GM21737 (cell line): ENCODE data around the gene KIAA1210.

Experiments used
- ATAC-seq: cut with Tn5 transposase; IDR thresholded peaks from one replicate; pipeline ENCODE4 v1.9.1; 2021; ENCODE audit warnings: mild to moderate bottlenecking, moderate library complexity; ENCODE audit not compliant: unreplicated experiment

Gene KIAA1210

DNA sequence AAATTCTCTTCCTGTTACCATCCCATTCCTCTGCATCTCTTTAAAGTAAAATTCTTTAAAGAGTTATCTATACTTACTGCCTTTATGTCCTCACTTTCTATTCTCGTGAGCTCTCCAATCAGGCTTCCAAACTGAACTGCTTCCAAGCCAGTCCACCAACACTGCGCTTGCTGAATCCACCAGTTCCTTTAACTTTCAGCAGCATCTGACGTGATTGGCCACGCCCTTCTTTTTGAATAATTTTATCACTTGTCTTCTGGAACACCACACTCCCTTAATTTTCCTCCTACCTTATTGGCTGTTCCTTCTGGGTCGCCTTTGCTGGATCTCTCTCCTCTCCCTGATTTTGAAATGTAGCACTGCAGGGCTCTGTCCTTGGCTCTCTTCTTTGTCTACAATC is at the start of gene KIAA1210:
Gene KIAA1210 (minus strand): TSS at position 163 of the 400 bp plus-strand sequence. CDS start 4,170 bp downstream, outside the sequence.
- no peak for ATAC-seq

DNA sequence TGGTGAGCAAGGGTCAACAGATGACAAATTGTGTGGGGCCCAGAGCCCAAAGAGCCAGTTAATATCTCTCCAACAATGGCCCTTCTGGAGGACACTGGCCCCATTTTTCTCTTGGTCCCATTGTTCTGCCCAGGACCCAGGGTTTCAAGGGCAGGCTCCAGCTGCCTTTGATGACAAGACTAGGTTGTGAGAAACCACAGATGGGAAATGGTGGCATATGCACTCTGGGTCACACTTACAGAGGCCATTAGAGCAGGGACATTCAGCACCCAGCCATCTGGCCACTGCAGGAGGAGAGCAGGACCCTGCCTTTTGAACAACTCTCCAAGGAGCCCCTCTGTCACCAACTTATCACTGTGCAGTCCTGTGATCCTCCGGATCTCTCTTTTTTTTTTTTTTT is 49.7 kb upstream of the KIAA1210 start:
- ATAC-seq: no peak

DNA sequence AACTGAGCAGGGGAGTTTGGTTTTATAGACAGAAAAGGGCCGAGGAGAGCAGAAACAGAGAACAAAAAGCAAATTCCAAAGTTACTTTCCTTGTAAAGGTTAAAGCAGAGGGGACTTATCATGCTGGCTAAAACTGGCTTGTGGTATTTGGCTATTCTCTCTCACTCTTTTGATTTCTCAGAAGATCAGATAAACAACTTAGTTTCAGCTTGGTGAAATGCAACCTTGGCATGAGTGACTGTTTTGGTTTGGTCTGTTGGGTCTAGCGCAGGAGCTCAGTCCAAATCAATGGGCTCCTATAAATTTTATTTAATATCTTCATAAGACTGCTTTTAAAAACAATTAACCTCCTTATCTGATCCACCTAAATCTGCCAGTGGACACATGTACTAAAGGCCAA is 47.3 kb upstream of the KIAA1210 start:
- ATAC-seq: no peak

DNA sequence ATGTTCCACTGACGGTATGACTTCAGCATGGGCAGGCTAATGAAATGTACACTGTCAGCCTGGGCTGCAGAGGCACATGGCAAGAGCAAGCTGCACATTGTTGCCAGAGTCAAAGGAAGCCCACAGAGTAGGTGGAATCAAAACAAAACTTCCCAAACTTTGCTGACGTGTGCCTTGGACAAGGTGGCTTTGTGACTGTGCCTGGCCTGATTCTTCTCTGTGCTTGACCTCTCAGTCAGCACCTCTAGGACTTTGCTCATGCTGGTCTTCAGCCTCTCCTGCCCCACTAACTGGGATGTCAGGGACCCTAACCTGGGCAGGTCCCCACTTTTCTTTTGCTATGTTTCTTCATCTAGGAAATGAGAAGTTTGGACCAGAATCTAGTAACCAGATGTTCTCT is 40.5 kb upstream of the KIAA1210 start:
- ATAC-seq: no peak

DNA sequence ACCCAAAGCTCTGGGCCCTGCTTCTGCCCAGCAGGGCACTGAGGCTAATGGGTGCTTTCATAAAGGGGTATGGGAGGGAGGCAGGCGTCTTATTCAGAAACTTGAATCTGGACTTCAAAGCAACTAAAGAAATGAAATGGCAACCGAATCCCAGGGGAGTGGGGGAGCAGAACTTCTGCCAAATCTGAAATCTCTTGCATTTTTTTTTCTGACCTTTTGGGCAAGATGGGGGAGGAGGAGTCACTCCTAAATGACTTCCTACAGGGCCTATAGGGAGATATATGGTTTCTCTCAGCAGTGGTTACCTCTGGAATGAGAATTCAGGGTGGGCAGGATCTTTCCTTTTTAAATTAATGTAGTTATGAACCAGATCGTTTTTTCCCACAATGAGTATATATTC is 30.6 kb upstream of the KIAA1210 start:
- no peak for ATAC-seq

DNA sequence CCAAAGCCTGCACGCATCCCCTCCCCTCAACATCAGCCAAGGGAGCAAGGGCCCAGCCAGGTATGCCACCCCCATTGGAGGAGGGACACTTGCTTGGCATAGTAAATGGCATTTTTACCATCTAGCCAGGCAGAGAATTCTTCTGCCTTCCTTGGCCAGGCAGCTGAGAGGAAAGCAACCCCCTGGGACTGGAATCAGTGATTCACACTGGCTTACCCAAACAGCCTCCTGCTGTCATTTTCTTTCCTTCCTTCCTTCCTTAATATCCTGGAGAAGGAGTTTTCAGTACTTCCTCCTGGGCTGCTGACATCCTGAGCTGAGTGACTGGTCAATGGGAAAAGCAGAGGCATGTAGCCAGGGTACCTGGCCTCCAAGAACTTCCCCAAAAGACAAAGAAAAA is 28.6 kb upstream of the KIAA1210 start:
- ATAC-seq: no peak

DNA sequence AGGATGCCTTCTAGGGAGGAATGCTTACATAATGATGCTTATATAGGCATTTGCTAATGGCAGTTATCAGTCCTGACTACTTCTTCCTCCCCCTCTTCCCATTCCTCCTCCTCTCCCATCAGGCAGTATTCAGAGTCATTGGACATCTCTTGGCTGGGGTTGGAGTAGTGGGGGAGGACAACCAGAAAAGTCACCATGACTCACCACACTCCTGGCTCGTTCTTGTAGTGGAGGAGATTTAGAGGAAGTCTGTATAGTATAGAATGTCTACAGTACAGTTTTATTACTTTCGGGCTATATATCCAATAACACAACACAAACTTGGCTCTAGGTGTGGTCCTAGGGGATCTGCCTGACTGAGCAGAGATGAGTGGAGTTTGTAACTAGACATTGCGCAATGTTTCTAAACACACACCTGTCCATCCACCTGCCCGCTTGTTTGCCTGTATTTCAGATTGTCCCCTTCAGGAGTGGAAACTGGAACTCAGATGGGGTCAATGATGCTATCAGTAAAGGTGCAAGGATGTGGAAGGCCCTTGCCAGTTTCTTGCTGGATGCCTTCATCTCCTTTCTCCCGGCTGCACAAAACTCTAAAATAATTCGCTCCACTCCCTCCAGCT is 27.9 kb upstream of the KIAA1210 start:
- no peak for ATAC-seq

DNA sequence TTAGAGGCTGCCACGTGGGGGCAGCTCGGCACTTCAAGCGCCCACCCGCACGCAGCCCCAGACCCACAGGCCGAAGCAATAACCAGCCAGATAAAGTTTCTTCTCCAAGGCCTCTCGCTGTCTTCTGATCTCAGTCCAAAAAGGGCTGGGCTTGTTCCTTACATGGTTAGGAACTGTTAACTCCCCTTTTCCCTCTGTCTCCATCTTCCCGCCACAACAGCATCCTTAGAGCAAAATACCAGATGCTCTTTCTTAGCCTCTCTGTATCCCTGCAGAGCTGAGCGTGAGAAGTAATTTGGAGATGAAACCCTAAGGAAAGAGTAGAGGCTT is 23.4 kb upstream of the KIAA1210 start:
- no peak for ATAC-seq

DNA sequence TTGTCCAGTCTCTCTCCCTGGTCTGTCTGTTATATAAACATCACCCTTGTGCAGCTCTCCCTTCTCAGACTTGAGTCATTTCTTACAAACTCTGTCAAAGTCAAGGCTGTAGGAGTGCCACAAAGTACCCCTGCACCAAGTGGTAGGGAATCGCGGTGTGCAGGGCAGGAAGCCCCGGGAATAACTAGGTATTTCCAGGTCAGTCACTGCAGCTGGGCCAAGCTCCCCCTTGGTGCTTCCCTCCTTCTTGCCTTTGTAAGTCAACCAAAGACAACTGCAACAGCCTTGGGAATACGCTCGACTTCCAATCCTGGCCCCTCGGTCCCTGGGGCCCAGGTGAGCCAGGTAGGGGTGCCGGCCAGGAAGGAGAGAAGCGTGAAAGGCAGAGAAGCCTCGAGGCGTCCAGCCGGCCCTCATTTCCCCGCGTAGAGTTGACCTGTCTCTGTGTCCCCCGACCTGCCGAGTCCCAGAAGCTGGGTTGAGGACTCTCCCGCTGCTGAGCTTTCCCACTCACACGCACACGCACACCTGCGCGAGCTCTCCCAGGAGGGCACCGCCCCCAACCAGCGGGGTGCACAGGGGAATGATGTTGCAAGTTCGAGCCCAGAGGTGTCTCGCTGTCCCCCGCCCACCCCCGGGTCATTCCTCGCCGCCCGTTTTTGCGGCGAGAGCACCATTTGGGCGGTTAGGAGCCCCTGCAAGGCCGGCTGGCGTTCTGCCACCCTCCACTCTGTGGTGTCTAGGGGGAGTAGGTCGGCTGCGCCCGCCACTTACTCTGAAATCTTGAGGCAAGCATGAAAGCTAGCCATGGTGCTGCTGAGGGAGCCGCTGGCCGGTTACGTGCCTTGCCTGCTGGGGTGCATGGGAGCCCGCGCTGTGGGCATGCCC is 22.8 kb upstream of the KIAA1210 start:
- no peak for ATAC-seq

DNA sequence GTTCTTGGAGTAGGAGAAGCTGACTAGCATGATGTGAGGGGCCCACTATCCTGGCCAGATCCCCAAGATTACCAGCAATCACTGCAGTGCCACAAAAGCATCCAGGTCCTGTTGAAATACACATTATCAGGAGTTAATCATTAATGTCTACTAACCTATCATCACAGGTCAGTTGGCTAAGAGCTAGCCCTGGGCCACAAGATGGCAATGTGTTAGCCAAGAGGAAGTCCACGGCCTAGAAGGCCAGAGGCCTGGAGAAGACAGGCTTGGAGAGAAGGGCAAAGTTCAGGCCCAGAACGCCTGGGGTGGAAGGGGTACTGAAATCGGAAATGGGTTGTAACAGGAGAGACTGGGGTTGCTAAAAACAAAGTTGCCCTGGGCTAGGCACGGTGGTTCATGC is 19.9 kb upstream of the KIAA1210 start:
- no peak for ATAC-seq

DNA sequence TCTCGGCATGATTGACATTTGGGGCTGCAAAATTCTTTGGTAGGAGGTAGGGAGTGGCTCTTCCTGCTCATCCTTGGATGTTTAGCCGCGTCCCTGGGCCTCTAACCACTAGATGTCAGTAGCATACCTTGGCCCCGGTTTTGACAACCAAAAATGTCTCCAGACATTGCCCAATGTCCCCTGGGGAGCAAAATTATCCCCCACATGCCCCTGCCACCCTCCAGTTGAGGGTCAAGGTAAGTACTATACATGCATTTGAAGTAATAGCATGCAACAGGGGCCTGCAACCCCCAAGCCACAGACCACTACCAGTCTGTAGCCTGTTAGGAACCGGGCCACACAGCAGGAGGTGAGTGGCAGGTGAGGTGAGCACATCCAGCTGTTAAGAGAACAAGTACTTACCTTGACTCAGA is 17.6 kb upstream of the KIAA1210 start:
- ATAC-seq: no peak

DNA sequence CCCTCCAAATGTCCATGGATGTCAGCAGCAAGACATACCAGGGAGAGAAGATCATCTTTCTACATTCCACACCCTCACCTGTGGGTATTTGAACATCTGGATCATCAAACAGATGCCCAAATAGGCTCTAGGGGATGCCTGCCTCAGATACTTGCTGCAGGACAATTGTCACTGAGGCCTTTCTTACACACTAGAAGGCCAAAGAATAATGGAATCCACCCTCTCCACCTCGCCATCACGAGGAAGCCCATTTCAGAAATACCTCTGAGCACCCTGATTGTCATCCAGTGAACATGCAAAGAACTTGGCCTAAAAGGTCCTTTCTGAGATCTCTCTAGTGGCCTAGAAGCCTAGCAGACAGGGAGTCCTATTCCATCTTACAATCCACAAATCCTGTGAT is 6.9 kb upstream of the KIAA1210 start:
- no peak for ATAC-seq

DNA sequence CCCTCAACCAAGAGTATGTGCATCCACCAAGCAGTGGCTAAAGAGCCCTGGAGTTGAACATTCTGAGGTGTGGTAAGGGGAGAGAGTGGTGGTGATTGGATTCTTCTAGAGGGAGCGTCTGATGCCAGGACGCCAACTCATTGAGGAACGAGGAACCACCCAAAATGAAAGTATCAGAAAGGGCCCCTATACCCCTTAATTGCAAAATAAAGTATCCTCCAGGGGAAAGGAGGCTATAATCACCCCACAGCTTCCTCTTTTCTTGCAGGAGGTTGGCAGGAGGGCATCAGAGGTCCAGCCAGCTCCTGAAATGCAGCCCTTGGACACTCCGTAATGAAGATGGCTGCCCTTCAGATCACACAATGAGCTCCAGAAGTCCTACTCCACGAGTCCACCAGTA is 5.3 kb upstream of the KIAA1210 start:
- ATAC-seq: no peak

DNA sequence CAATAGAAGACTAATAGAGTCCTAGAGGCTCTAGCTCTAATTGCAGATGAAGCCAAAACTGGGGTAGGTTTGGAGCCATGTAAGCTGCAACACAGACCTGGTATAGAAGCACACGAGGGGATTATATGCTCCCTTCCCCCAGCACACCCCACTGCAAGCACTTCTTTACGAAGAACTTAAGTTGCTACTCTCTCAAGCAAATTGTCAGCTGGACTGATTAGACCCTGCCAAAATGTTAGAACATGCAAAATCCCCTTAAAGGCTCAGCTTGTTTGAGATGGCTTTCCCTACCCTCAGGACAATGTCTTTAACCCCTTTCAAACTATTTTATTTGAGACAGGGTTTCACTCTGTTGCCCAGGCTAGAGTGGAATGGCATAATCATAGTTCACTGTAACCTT is 4.7 kb upstream of the KIAA1210 start:
- no peak for ATAC-seq

DNA sequence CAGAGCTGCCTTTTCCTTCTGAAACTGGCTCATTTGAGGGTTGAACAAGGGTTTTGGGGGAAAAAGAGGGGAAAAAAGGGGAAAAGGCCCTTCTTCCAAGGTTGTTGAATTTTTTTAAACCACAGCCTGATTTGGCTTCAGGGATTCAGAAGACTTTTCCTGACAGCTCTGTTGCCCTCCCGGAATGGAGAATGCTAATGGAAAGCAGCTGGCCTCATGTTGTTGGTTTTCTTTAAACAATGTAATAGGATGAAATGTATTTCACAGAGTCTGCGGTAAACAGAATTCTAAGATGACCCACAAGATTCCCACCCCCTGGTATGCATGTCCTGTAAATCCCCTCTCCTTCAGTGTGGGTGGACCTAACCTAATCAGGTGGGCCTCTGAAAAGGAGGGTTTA is 3.3 kb upstream of the KIAA1210 start:
- no peak for ATAC-seq

DNA sequence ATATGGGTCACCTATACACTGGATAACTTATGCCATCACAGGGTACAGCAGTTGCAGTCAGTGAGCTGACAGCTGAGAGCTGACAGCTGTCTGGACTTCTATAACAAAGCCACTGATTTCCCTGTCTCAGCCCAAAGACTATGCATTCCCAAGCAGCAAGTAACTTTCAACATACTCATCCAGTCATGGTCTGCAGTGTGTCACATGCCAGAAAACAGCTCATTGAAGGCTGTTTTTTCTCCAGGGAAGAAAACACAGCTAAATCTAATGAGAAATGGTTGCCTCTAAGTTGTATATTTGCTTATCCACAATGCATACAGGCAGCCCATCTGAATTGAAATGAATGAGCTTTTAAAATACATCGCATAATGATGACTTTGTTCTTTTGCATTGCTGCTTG is 6.3 kb downstream of the KIAA1210 start:
- ATAC-seq: no peak

DNA sequence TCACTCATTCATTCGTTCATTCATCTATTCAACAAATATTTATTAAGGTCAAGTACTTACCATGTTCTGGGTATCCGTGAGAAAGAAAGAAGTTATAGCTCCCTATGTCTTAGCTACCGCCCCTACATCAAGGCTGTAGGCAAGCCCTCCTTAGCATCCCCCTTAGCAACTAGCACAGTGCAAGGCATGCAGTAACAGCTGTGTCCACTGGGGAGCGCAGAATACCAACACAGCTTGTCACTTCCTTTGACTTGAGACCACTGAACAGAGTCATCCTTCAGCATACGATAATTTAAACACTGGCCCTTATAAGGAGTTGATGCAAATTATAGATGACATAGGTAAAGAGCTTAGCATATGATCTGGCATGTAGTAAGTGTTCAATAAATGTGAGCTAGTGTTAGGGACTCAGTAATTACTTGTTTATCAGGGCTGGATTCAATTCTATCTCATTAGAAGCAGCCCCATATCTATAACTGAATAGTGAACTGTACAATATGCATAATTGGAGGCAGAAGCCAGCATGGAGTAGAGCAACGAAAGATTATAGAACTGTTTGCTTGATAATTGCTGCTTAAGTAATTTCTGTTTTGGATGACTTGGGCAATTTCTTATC is 8.7 kb downstream of the KIAA1210 start:
- no peak for ATAC-seq

DNA sequence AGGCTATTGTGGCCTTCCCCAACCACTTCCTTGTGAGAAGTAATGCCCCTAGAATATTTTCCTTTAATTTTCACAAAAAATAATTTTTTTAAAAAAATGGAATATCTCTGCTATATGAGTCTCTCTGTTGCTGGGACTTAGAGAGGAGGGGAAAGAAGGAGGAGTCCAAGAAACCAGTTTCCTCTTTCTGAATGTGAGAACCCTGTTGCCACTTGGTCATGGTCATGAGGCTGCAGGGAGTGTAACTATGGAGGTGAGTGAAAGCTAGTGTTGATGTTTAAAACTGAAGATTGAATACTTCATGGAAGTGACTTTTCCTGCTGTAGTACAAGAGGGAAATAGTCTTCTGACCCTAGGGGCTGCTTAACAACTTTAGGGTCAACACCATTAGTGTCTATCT is 20.4 kb downstream of the KIAA1210 start:
- ATAC-seq: no peak

DNA sequence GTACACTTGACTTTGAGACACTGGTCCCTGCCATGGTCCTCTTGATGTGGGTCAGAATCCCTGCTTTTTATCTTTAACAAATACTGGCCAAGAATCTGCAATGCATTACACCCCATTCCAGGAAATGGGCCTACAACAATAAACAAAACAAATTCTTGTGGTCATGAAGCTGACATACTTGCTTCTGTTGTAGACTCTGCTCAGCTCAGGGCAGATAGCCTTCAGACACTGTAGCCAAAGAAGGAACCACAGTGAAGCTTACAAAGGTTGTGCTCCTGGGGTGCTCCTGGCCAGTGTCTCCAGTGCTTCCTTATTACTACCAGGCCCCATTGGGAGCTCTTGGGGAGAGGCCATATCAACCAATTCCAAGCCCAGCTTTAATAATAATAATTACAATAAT is 21.8 kb downstream of the KIAA1210 start:
- ATAC-seq: no peak

DNA sequence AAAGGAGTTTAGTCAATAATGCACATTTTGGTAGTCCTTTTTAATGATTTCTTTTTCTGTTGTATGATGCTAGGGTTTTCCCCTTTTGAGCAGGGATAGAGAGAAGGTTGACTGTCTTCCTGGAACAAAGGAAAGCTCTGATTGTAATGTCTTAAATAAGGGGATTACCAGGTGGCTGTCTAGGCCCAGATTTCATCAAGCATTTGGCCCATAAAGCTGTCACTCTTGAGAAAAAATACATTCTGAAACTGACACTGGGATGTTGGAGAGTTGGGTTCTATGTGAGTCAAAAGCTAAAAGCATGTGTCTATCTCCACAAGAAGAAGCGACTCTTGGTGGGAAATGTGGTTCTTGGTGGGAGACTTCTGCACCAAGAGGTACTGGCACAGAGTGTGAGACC is 26.4 kb downstream of the KIAA1210 start:
- no peak for ATAC-seq

DNA sequence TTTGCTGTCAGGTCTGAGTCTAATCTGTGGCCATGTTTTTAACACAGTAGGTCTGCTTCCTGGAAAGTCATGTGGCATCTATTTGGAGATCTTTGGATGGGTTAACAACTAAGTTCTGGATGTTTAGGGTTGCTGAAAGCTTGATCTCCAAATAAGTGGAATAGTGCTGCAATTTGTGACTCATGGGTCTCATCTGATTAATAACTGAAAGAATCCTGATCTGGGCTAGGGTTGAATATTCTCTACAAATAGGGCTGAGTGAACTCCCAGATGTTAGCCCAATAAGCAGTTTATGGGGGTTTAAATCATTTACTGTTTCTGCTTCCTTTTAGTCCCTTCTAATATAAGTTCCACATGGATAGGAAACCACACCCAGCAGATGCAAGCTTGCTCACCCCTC is 31.7 kb downstream of the KIAA1210 start:
- ATAC-seq: no peak

DNA sequence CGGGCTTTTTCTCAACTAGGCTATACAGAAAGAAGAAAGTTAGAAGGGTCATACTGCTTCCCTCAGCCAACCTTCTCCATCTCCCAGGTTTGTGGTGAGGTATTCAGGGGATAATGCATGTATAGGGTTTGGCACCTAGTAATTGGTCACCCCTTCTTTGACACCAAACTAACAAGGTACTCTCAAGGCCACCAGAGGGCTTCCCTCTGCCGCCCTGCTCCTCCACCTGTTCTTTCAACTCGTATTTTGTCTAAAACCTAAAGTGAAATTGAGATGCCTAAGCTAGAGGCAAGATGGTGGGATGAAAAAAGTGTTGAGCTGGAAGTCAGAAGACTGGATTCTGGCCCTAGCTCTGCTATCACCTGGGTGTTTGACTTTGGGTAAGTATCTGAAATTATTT is 32.8 kb downstream of the KIAA1210 start:
- no peak for ATAC-seq
